ENCODE results near the gene RAD51B. TPM values are rescaled to one million over a fixed set of nuclear protein-coding genes. Genes with fewer than 3 reads are reported as not detected.

RAD51B gene
- total RNA-seq, 1 experiment from 2014 or later, result 29.9 TPM

- Histone ChIP-seq H3K4me3 (no peak overlapping the region), H2AFZ (no peak overlapping the region), H3K27ac (no peak overlapping the region), H3K9me2 (ENCODE audit: insufficient read depth) (no peaks in the 10 kb centered on the region), H3K4me1 (replicated peaks; ENCODE audit: insufficient read depth) (no peaks in the 10 kb centered on the region), H3F3A (ENCODE audit: insufficient read depth, low read depth) (no peaks in the 10 kb centered on the region), H3K9me3 (ENCODE audit: insufficient read depth, low read depth) (no peaks in the 10 kb centered on the region), H4K20me1 (ENCODE audit: insufficient read depth) (no peaks in the 10 kb centered on the region), H3K27me3 (ENCODE audit: insufficient read depth, low read depth) (no peaks in the 10 kb centered on the region), H3K4me2 (no peak overlapping the region), H3K79me2 (ENCODE audit: low read depth) (no peaks in the 10 kb centered on the region), H3K36me3 (ENCODE audit: low read depth) (0 out of 2 replicates have a peak, but pooled peaks cover 3% of the 10 kb centered on the region)
- intact Hi-C loops (cut with micrococcal nuclease; ENCODE audit: unreplicated experiment), result loop anchor here (10.0 kb wide), 1 partner anchor 1271 kb away; no protein-coding TSS in a partner anchor
- CTCF ChIA-PET, result no interaction called here
- no TSS peak for BruUV-seq (replicated peaks)
- no peak for DNase-seq
- no peak for TF ChIP-seq EZH2 (IDR thresholded peaks at IDR 0.05; ENCODE audit: low read depth)
- no peak for TF ChIP-seq CTCF (conservative IDR thresholded peaks at IDR 0.05)
- POLR2A ChIA-PET (ENCODE audit: unreplicated experiment), result interaction anchor here (0.6 kb wide), 1 partner anchor 1387 kb away, joined by 6 read pairs; no protein-coding TSS in a partner anchor
Measured at GRCh38 chr14:67833403-67833802, 13.8 kb downstream of the RAD51B start.

DNA sequence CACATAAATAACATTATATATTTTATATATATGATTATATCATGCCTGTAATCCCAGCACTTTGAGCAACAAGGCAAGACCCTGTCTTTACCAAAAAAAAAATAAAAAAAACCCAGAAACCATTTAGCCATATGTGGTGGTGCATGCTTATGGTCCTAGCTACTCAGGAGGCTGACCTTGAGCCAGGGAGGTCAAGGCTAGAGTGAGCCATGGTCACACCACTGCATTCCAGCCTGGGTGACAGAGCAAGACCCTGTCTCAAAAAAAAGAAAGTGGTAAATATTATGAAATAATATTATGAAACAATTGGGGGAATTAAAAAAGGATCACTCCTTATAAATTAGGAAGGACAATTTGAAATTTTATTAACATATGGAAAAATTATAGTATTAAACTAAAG is 16.0 kb downstream of the RAD51B start:
- Histone ChIP-seq H3K4me2 (no peak overlapping the region), H3F3A (ENCODE audit: insufficient read depth, low read depth) (no peaks in the 10 kb centered on the region), H3K4me3 (no peak overlapping the region), H3K27me3 (ENCODE audit: insufficient read depth, low read depth) (no peaks in the 10 kb centered on the region), H3K27ac (no peak overlapping the region), H3K9me3 (ENCODE audit: insufficient read depth, low read depth) (no peaks in the 10 kb centered on the region), H3K9me2 (ENCODE audit: insufficient read depth) (no peaks in the 10 kb centered on the region), H3K36me3 (ENCODE audit: low read depth) (0 out of 2 replicates have a peak, but pooled peaks cover 3% of the 10 kb centered on the region), H2AFZ (no peak overlapping the region), H3K79me2 (ENCODE audit: low read depth) (no peaks in the 10 kb centered on the region), H3K4me1 (replicated peaks; ENCODE audit: insufficient read depth) (no peaks in the 10 kb centered on the region), H4K20me1 (ENCODE audit: insufficient read depth) (no peaks in the 10 kb centered on the region)
- no TSS peak for BruUV-seq (replicated peaks)
- intact Hi-C loops (cut with micrococcal nuclease; ENCODE audit: unreplicated experiment), result loop anchor here (5.0 to 10.0 kb wide), 2 partner anchors 1007 to 1269 kb away; no protein-coding TSS in a partner anchor
- no peak for TF ChIP-seq CTCF (conservative IDR thresholded peaks at IDR 0.05)
- CTCF ChIA-PET, result interaction anchor here (1.1 kb wide), 1 partner anchor 566 kb away, joined by 3 read pairs; no protein-coding TSS in a partner anchor
- no peak for DNase-seq
- POLR2A ChIA-PET (ENCODE audit: unreplicated experiment), result no interaction called here

DNA sequence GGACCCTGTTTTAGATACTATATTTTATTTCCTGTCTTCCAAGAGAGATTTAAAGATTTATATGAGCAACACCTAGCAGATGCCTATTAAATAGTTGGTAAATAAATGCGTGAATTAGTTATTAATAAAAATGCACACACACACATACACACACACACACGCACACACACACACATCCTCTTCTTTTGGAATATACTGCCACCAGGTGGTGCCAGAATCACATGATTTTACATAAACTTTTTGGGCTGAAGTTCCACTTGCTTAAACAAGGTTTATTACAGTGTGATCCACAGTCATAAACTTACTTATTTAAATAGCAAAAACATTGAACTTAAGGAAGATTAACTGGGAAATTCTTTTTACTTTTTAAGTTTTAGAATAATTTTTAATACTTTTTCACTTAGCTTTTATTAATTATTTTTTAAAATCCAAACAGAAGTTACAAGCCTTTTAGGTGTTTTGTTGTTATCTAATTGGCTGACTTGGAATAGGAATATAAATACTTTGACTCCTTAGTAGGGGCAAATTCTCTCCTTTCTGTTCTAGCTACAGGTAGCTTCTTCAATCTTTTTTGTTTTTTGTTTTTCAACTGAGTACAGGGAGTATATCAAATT is 17.5 kb downstream of the RAD51B start:
- no peaks in the 10 kb centered on the region for H3K79me2 ChIP-seq (ENCODE audit: low read depth)
- H3K27ac ChIP-seq, result no peak overlapping the region
- no peak overlapping the region for H3K4me2 ChIP-seq
- H3K4me3 ChIP-seq, result no peak overlapping the region
- POLR2A ChIA-PET (ENCODE audit: unreplicated experiment), result interaction anchor here (0.7 kb wide), 1 partner anchor 89 kb away, joined by 4 read pairs; no protein-coding TSS in a partner anchor
- TF ChIP-seq CTCF (conservative IDR thresholded peaks at IDR 0.05), result peak; percentile 79
- no peak for TF ChIP-seq EZH2 (IDR thresholded peaks at IDR 0.05; ENCODE audit: low read depth)
- CTCF ChIA-PET, result interaction anchor here (0.8 to 1.5 kb wide), 2 partner anchors 47 to 1007 kb away, joined by 3 to 6 read pairs; no protein-coding TSS in a partner anchor
- peak; percentile 40 to 65 for DNase-seq
- H3K4me1 ChIP-seq (replicated peaks; ENCODE audit: insufficient read depth), result no peaks in the 10 kb centered on the region
- H2AFZ ChIP-seq, result no peak overlapping the region
- no peaks in the 10 kb centered on the region for H3K9me3 ChIP-seq (ENCODE audit: insufficient read depth, low read depth)
- intact Hi-C loops (cut with micrococcal nuclease; ENCODE audit: unreplicated experiment), result loop anchor here (1.0 to 10.0 kb wide), 4 partner anchors 97 to 1268 kb away; no protein-coding TSS in a partner anchor
- H3K27me3 ChIP-seq (ENCODE audit: insufficient read depth, low read depth), result no peaks in the 10 kb centered on the region
- no peaks in the 10 kb centered on the region for H4K20me1 ChIP-seq (ENCODE audit: insufficient read depth)
- no peaks in the 10 kb centered on the region for H3K9me2 ChIP-seq (ENCODE audit: insufficient read depth)
- H3K36me3 ChIP-seq (ENCODE audit: low read depth), result 0 out of 2 replicates have a peak, but pooled peaks cover 3% of the 10 kb centered on the region
- H3F3A ChIP-seq (ENCODE audit: insufficient read depth, low read depth), result no peaks in the 10 kb centered on the region
- BruUV-seq (replicated peaks), result no TSS peak
